Measurements from ENCODE around the gene SCLY.
A peak's percentile ranks its signal among the peaks of the same experiment; 100 is the strongest.

Gene SCLY

DNA sequence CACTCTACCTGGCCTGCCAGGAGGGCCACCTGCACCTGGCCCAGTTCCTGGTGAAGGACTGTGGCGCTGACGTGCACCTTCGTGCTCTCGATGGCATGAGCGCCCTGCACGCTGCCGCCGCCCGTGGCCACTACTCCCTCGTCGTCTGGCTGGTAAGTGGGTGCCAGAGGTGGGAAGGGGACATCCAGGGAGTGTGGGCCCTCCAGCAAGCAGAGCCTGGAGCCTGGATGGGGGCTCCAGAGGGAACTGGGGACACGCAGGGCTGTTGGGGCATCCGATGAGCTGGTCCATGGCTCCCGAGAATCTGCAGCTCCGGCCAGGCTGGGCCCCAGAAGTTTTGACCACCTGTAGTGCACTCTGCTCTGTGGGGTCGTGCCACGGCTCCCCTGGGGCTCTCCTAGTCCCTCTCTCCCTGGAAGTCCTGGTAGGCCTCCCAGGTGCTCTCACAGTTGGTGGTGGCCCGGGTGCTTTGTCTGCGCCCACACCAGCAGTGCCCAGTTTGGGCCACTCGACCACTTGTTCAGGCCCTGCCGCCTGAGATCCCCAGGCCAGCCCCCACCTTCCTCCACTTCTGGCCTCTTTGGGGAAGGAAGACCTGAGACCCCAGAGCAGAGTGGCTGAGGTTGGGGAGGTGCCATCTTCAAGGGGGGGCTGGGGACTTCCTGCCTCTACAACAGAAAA is 44.0 kb downstream of the SCLY start:
- TF ChIP-seq, protein P1, sequence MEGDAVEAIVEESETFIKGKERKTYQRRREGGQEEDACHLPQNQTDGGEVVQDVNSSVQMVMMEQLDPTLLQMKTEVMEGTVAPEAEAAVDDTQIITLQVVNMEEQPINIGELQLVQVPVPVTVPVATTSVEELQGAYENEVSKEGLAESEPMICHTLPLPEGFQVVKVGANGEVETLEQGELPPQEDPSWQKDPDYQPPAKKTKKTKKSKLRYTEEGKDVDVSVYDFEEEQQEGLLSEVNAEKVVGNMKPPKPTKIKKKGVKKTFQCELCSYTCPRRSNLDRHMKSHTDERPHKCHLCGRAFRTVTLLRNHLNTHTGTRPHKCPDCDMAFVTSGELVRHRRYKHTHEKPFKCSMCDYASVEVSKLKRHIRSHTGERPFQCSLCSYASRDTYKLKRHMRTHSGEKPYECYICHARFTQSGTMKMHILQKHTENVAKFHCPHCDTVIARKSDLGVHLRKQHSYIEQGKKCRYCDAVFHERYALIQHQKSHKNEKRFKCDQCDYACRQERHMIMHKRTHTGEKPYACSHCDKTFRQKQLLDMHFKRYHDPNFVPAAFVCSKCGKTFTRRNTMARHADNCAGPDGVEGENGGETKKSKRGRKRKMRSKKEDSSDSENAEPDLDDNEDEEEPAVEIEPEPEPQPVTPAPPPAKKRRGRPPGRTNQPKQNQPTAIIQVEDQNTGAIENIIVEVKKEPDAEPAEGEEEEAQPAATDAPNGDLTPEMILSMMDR (conservative IDR thresholded peaks at IDR 0.05; ENCODE audit: low read length) = no peak
- DNase-seq (ENCODE audit: low read depth) = no peak
- H3K4me3 ChIP-seq (ENCODE audit: low read length) = no peak overlapping the region

DNA sequence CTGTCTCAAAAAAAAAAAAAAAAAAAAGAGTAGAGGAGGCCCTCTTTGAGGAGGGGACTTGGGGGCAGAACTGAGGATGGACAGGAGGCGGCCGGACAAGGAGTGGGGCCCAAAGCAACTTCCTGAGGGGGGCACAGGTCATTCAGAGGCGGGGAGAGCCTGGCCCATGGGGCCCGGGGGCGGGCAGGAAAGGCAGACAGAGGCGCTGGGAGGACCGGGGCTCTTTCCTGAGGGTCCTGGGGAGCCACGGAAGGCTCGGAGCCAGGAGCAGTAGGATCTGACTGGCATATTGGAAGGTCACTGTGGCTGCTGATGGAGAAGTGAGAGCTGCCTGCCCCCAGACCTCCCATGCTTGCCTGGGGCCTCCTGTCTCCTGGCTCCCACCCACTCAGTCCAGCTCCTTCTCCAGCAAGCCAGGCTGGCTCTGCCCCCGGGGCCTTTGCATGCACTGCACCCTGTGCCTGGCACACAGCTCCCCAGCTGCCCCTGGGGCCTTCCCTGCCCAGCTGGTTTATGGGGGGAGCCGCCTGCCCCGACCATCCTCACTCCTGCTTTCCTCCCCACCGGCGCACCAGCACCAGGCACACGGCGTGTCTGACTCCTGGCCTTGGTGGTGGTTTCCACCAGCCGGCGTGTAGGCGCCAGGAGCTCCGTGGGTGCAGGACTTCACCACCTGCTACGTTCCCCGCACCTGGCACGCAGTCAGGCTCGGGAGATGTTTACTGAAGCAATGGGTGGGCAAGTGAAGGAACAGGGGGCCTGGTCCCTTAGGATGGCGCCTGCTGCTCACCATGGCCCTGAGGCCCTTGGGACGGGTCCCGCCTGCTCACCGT is 44.9 kb downstream of the SCLY start:
- TF ChIP-seq, protein P1 (conservative IDR thresholded peaks at IDR 0.05; ENCODE audit: low read length) = no peak
- no peak overlapping the region for H3K4me3 ChIP-seq (ENCODE audit: low read length)
- no peak for DNase-seq (ENCODE audit: low read depth)

DNA sequence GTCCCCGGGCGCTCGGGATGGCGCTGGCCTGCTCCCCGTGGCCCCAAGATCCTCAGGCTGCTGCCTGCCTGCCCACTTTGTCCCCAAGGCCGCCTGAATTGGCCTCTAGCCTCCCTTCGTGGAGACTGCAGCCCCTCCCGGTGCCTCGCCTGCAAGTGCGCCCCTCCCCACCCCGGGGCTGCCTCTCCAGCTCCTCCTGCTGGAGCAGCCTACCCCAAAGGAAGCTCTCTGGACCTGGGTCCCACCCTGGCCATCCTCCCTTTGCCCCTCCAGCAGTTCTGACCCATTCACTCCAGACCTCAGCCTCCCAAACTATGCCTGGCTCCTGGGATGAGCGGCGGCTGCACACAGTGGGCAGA is 45.5 kb downstream of the SCLY start:
- TF ChIP-seq, protein P1 (conservative IDR thresholded peaks at IDR 0.05; ENCODE audit: low read length) = no peak
- H3K4me3 ChIP-seq (ENCODE audit: low read length) = no peak overlapping the region
- no peak for DNase-seq (ENCODE audit: low read depth)

DNA sequence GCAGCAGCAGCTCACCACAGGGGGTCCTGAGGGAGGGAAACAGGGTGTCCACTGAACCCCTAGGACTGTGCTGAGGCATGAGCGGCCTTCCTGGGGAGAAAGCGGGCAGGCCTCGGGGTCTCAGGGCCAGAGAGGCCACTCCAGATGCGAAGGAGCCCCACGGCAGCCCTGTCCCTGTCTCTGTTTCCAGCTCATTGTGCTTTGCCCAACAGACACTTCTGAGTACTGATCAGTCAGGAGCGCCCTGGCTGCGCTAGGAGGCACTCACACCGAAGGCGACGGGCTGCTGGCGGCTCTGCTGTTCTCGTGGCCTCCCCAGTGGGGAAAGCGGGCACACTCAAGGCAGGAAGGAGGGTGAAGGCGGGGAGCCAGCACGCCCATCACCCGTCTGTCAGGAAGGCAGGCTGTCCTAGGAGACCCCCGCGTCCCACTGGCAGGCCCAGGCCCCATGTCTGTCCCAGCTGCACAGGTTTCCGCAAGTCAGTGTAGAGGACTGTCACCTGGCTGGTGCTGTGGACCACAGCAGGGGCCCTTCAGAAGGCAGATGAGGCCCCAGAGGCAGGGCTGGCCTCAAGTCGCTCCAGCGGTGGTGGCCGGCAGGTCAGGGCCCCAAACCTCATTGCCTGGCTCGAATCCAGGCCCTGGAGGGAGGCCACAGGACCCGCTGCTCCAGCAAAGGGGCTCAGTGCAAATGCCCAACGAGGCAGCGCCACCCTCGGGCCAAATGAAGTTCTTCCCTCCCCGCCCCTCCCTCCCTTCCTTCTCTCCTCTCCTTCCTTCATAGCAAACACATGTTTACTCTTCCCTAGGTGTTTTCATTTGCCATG is 46.1 kb downstream of the SCLY start:
- H3K4me3 ChIP-seq (ENCODE audit: low read length) = no peak overlapping the region
- DNase-seq (ENCODE audit: low read depth) = no peak
- TF ChIP-seq, protein P1 (conservative IDR thresholded peaks at IDR 0.05; ENCODE audit: low read length) = 0 out of 2 replicates have a peak, but pooled peaks have one; percentile 5

DNA sequence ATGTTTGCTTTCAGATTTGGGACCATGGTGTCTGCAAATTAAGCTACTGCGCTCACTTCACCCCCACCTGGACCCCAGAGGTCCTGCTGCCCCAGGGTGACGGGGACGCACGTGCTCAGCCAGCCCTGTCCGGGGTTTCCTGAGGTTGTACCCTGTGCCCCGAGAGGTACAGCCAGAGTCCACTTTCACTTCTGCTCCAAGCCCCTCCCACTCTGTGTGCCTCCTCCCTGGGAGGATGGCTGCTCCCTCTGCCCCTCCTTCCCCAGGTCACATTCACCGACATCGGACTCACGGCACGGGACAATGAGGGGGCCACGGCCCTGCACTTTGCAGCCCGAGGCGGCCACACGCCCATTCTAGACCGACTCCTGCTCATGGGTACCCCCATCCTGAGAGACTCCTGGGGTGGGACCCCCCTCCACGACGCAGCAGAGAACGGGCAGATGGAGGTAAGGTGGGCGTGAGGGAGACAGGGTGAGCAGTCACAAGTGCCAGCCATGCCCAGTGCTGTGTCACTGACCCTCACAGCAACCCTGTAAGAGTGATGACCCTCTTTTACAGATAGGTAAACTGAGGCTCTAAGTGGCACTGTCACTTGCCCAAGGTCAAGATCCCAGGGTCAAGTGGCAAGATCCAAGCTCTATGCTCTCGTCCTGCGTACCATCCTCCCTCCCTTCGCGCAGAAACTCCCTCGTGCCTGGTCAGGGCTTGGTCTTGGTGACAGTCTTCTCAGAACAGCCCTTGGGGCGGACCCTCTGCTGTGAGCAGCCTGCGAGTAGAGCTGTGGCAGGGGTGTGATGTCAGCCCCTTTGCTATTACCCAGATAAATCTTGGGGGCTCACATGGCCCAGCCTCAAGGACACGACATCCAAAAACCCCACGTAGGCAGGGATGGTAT is 47.0 kb downstream of the SCLY start:
- TF ChIP-seq, protein P1 (conservative IDR thresholded peaks at IDR 0.05; ENCODE audit: low read length) = no peak
- DNase-seq (ENCODE audit: low read depth) = no peak
- no peak overlapping the region for H3K4me3 ChIP-seq (ENCODE audit: low read length)

DNA sequence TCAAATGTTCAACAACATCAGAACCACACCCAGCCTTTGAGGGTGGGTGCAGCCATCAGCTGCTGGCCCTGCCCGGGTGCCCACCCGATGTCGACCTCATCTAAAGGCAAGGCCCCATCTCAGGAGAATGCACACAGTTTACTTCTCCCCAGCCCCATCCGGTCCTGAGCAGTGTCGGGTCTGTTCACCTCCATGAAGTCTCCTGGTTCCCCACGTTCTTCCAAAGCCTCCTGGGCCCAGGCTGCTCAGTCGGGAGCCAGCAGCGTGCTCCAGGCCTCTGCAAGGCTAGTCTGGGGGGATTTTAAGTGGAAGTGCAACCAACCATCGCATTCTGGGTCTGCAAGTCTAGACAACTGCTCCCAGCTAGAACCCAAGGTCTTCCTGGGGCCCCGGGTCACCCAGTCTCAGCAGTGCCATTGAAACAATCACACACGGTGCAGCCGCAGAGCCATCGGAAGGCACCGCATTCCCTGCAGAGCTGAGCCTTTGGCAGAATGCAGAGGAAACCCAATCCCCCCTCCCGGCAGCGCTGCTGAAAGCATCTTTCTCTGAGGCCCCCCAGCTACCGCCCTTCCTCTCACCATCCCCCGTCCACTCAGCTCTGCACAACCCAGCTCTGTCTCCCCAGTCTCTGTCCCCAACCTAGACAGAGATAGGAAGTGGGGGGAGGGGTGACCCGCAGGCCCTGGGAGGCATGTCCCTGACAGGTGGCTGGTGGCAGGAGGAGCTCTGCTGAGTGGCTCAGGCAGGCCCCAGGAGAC is 47.8 kb downstream of the SCLY start:
- no peak for DNase-seq (ENCODE audit: low read depth)
- TF ChIP-seq, protein P1 (conservative IDR thresholded peaks at IDR 0.05; ENCODE audit: low read length) = no peak
- no peak overlapping the region for H3K4me3 ChIP-seq (ENCODE audit: low read length)
